ENCODE results near the gene BLM.

Gene BLM

GRCh38 chr15:90787881-90788280 lies 70.7 kb downstream of the BLM start:
- in situ Hi-C loops (cut with MboI; ENCODE audit: low sequenced_read_pairs) = no loop called here

- in situ Hi-C loops (cut with MboI; ENCODE audit: low sequenced_read_pairs) = no loop called here
Observed at GRCh38 chr15:90789462-90789861, 72.3 kb downstream of the BLM start.

- in situ Hi-C loops (cut with MboI; ENCODE audit: low sequenced_read_pairs) = no loop called here
Observed at GRCh38 chr15:90790057-90790456, 72.9 kb downstream of the BLM start.

GRCh38 chr15:90790561-90790960 lies 73.4 kb downstream of the BLM start:
- in situ Hi-C loops (cut with MboI; ENCODE audit: low sequenced_read_pairs) = no loop called here

GRCh38 chr15:90794538-90794937 lies 77.4 kb downstream of the BLM start:
- in situ Hi-C loops (cut with MboI; ENCODE audit: low sequenced_read_pairs) = no loop called here

GRCh38 chr15:90799639-90800170 lies 82.6 kb downstream of the BLM start:
- in situ Hi-C loops (cut with MboI; ENCODE audit: low sequenced_read_pairs) = no loop called here

GRCh38 chr15:90801803-90802202 lies 84.7 kb downstream of the BLM start:
- in situ Hi-C loops (cut with MboI; ENCODE audit: low sequenced_read_pairs) = no loop called here

GRCh38 chr15:90807074-90807785 lies 90.1 kb downstream of the BLM start:
- in situ Hi-C loops (cut with MboI; ENCODE audit: low sequenced_read_pairs) = no loop called here

- in situ Hi-C loops (cut with MboI; ENCODE audit: low sequenced_read_pairs) = no loop called here
Observed at GRCh38 chr15:90807786-90808086, 90.6 kb downstream of the BLM start.

GRCh38 chr15:90808517-90809235 lies 91.5 kb downstream of the BLM start:
- in situ Hi-C loops (cut with MboI; ENCODE audit: low sequenced_read_pairs) = no loop called here

GRCh38 chr15:90809536-90809935 lies 92.4 kb downstream of the BLM start:
- in situ Hi-C loops (cut with MboI; ENCODE audit: low sequenced_read_pairs) = no loop called here

GRCh38 chr15:90810354-90810753 lies 93.2 kb downstream of the BLM start:
- in situ Hi-C loops (cut with MboI; ENCODE audit: low sequenced_read_pairs) = no loop called here

- in situ Hi-C loops (cut with MboI; ENCODE audit: low sequenced_read_pairs) = no loop called here
Observed at GRCh38 chr15:90812171-90812957, 95.2 kb downstream of the BLM start.

- in situ Hi-C loops (cut with MboI; ENCODE audit: low sequenced_read_pairs) = no loop called here
Observed at GRCh38 chr15:90812958-90813265, 95.8 kb downstream of the BLM start.

- in situ Hi-C loops (cut with MboI; ENCODE audit: low sequenced_read_pairs) = no loop called here
Observed at GRCh38 chr15:90813796-90814190, 96.6 kb downstream of the BLM start.

- in situ Hi-C loops (cut with MboI; ENCODE audit: low sequenced_read_pairs) = no loop called here
Observed at GRCh38 chr15:90814191-90814821, 97.2 kb downstream of the BLM start.

GRCh38 chr15:90816401-90817116 lies 99.4 kb downstream of the BLM start:
- in situ Hi-C loops (cut with MboI; ENCODE audit: low sequenced_read_pairs) = no loop called here

- in situ Hi-C loops (cut with MboI; ENCODE audit: low sequenced_read_pairs) = no loop called here
Observed at GRCh38 chr15:90817117-90818057, 100.2 kb downstream of the BLM start.

Data from HL-60/S4 (cell line).